DOHH2 (cell line): Measurements from ENCODE around the gene SLC2A4RG.

Experiments
- H3F3A ChIP-seq: fragments of 200-600 bp; sonication (generic), shearing (Covaris generic); 2 replicates; pipeline ENCODE4 v1.6.0; 2016; ENCODE audit warnings: antibody characterized with exemption, mild to moderate bottlenecking; ENCODE audit not compliant: control insufficient read depth, insufficient read depth
- H3K27ac ChIP-seq: fragments of 200-600 bp; sonication (generic); 2 replicates; pipeline ENCODE4 v1.5.1; 2014; ENCODE audit warnings: low read depth, mild to moderate bottlenecking, low read length, moderate library complexity
- H3K27me3 ChIP-seq: fragments of 200-600 bp; sonication (generic); 2 replicates; pipeline ENCODE4 v1.6.1; 2014; ENCODE audit warnings: mild to moderate bottlenecking, low read length, mixed read lengths; ENCODE audit not compliant: control insufficient read depth
- H3K36me3 ChIP-seq: fragments of 200-600 bp; sonication (generic); 2 replicates; pipeline ENCODE4 v1.6.1; 2014; ENCODE audit warnings: mild to moderate bottlenecking, low read length, moderate library complexity, mixed read lengths; ENCODE audit not compliant: control insufficient read depth
- H3K4me1 ChIP-seq: fragments of 200-600 bp; sonication (generic); 2 replicates; pipeline ENCODE4 v1.6.1; 2014; ENCODE audit warnings: mild to moderate bottlenecking, low read length, mixed read lengths; ENCODE audit not compliant: control insufficient read depth
- H3K4me2 ChIP-seq: fragments of 200-600 bp; sonication (generic); 2 replicates; pipeline ENCODE4 v1.6.0; 2014; ENCODE audit warnings: mild to moderate bottlenecking, low read length, moderate library complexity
- H3K4me3 ChIP-seq: fragments of 200-600 bp; sonication (generic); 2 replicates; pipeline ENCODE4 v1.5.1; 2014; ENCODE audit warnings: mild to moderate bottlenecking, low read length, mixed read lengths
- H3K79me2 ChIP-seq: fragments of 200-600 bp; sonication (generic); 2 replicates; pipeline ENCODE4 v1.6.1; 2014; ENCODE audit warnings: mild to moderate bottlenecking, low read length, mixed read lengths; ENCODE audit not compliant: control insufficient read depth
- H3K9me2 ChIP-seq: fragments of 200-600 bp; sonication (generic); replicated peaks from 2 replicates; pipeline ENCODE4 v1.6.1; 2014; ENCODE audit warnings: mild to moderate bottlenecking, low read length, mixed read lengths; ENCODE audit not compliant: control insufficient read depth
- H3K9me3 ChIP-seq: fragments of 200-600 bp; sonication (generic); 2 replicates; pipeline ENCODE4 v1.6.1; 2014; ENCODE audit warnings: antibody characterized with exemption, low read length, mixed read lengths; ENCODE audit not compliant: control insufficient read depth, insufficient read depth
- H4K20me1 ChIP-seq: fragments of 200-600 bp; sonication (generic); 2 replicates; pipeline ENCODE4 v1.6.0; 2014; ENCODE audit warnings: low read depth, mild to moderate bottlenecking, antibody characterized with exemption, low read length, moderate library complexity; ENCODE audit not compliant: control insufficient read depth, insufficient read depth
- CTCF ChIP-seq: fragments of 200-600 bp; sonication (generic); IDR thresholded peaks from one replicate; pipeline ENCODE4 v1.5.1; 2014; ENCODE audit warnings: antibody characterized with exemption, mild to moderate bottlenecking, low read depth, low read length; ENCODE audit not compliant: poor library complexity, severe bottlenecking
- EZH2phosphoT487 ChIP-seq: fragments of 200-600 bp; sonication (generic); IDR thresholded peaks from 2 replicates; pipeline ENCODE4 v1.6.1; 2017; ENCODE audit warnings: borderline replicate concordance, mild to moderate bottlenecking, antibody characterized with exemption, low read length, moderate library complexity, mixed read lengths

SLC2A4RG gene

GRCh38 chr20:63789836-63790571 lies 50.4 kb downstream of the SLC2A4RG start:
- no peaks in the 10 kb centered on the region for H3K27me3 ChIP-seq
- no peaks in the 10 kb centered on the region for H3F3A ChIP-seq
- TF ChIP-seq EZH2phosphoT487: no peak
- TF ChIP-seq CTCF: no peak
- no peaks in the 10 kb centered on the region for H4K20me1 ChIP-seq
- H3K4me2 ChIP-seq: no peak overlapping the region
- no peaks in the 10 kb centered on the region for H3K9me2 ChIP-seq
- no peaks in the 10 kb centered on the region for H3K4me1 ChIP-seq
- H3K4me3 ChIP-seq: no peak overlapping the region
- no peaks in the 10 kb centered on the region for H3K36me3 ChIP-seq
- no peak overlapping the region for H3K27ac ChIP-seq
- no peaks in the 10 kb centered on the region for H3K9me3 ChIP-seq
- H3K79me2 ChIP-seq: no peaks in the 10 kb centered on the region

- no peak overlapping the region for H3K4me3 ChIP-seq
- no peaks in the 10 kb centered on the region for H3K9me2 ChIP-seq
- H3F3A ChIP-seq: no peaks in the 10 kb centered on the region
- H3K9me3 ChIP-seq: no peaks in the 10 kb centered on the region
- H3K27me3 ChIP-seq: no peaks in the 10 kb centered on the region
- H4K20me1 ChIP-seq: no peaks in the 10 kb centered on the region
- H3K79me2 ChIP-seq: no peaks in the 10 kb centered on the region
- no peaks in the 10 kb centered on the region for H3K4me1 ChIP-seq
- no peaks in the 10 kb centered on the region for H3K36me3 ChIP-seq
- no peak overlapping the region for H3K4me2 ChIP-seq
- no peak overlapping the region for H3K27ac ChIP-seq
- TF ChIP-seq EZH2phosphoT487 (no peak), CTCF (no peak)
Measured at GRCh38 chr20:63790572-63791168, 51.1 kb downstream of the SLC2A4RG start.

GRCh38 chr20:63791497-63792156 lies 52.1 kb downstream of the SLC2A4RG start:
- Histone ChIP-seq H3K9me2 (no peaks in the 10 kb centered on the region), H3K27ac (no peak overlapping the region), H4K20me1 (no peaks in the 10 kb centered on the region), H3K79me2 (no peaks in the 10 kb centered on the region), H3K9me3 (no peaks in the 10 kb centered on the region), H3K27me3 (no peaks in the 10 kb centered on the region), H3K36me3 (no peaks in the 10 kb centered on the region), H3F3A (no peaks in the 10 kb centered on the region), H3K4me1 (no peaks in the 10 kb centered on the region), H3K4me2 (no peak overlapping the region), H3K4me3 (no peak overlapping the region)
- TF ChIP-seq EZH2phosphoT487 (no peak), CTCF (no peak)
